ENCODE data around the gene AMN.

The AMN gene

DNA sequence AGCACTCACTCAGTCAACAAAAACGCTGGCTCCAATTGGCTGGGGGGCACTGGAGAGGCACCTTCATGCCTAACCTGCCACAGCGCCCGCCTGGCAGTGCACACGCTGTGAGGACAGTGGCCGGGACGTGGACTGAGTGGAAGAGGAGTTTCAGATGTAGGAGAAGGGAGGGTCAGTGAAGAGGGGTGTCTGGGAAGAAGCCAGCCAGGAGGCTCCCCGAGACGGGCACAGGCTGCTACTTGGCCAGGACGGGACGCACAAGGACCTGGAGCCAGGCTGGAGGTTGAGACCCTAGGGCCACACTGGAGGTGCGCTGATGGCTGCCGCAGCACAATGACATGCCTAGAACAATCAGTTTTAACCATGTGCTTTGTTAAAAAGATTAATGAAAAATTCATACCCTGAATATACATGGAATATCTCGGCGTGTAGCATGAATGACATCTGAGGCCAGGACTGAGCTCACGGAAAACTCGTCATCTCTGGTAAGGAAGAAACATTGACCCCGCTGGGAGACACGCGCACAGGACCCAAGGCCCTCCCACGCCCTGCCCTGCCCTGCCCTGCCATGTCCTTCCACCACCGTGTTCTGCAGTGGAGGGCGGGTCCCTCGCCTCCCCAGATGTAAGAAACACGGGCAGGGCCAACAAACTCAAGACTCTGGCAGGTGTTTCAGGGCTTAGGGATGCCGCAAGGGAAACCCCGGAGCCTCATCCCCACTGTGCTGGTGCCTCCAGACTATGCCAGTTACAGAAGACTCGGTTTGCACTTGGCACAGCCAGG lies 25.0 kb downstream of the AMN start:
- DNase-seq: no peak

- no peak for DNase-seq
Observed at GRCh38 chr14:102948698-102949061, 26.2 kb downstream of the AMN start.

GRCh38 chr14:102949062-102949800 lies 26.8 kb downstream of the AMN start:
- DNase-seq: peak; percentile 26

GRCh38 chr14:102949801-102950451 lies 27.5 kb downstream of the AMN start:
- no peak for DNase-seq

DNA sequence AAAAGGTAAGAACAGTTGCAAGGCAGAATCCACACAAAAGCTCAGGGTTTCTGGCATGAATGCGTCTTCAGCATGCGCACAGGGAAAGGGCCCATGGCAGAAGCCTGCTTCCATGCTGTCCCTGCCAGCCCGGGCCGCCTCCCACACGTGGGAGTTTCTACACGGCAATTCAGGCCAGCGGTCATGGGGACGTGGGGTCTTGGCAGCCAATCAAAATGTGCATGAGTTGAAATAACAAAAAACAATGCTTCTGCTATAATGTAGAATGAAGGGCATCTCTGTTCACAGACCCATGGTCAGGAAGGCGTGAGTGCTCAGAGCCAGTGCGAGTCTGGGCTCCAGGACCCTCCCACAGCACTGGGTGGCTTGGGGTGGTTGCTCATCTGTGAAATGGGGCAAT lies 28.6 kb downstream of the AMN start:
- no peak for DNase-seq

DNA sequence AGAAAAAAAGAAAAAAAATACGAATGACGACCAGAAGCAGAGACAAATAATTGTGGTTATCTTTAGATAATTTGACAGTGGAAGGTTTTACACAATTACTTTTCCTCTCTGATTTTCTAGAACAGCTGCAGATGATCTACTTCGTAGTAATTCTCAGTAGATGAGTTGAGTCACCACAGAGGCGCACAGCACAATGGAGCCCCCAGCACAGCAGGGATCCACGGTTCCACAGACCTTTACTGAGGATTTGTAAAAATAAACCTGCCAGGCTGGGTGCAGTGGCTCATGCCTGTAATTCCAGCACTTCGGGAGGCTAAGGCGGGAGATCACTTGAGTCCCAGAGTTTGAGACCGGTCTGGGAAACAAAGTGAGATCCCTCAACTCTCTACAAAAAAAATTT lies 29.3 kb downstream of the AMN start:
- DNase-seq: no peak

DNA sequence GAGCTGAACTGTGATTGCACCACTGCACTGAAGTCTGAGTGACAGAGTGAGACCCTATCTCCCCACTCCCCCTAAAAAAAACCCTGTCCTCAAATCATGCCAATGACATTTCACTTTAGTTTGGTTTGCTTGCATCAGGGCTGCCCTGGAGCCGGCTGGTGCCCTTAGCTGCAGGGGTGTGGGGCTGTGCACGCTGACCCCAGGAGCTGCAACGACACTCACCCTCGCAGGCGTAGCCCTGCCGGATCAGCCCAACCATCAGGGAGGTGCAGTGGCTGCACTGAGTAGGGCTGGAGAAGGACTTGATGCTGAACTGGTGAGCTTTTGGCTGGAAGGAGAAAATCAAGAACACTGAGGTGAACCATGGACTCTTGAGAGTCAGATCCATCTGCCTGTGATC lies 29.8 kb downstream of the AMN start:
- no peak for DNase-seq

- DNase-seq: no peak
Observed at GRCh38 chr14:102953100-102953499, 30.6 kb downstream of the AMN start.

DNA sequence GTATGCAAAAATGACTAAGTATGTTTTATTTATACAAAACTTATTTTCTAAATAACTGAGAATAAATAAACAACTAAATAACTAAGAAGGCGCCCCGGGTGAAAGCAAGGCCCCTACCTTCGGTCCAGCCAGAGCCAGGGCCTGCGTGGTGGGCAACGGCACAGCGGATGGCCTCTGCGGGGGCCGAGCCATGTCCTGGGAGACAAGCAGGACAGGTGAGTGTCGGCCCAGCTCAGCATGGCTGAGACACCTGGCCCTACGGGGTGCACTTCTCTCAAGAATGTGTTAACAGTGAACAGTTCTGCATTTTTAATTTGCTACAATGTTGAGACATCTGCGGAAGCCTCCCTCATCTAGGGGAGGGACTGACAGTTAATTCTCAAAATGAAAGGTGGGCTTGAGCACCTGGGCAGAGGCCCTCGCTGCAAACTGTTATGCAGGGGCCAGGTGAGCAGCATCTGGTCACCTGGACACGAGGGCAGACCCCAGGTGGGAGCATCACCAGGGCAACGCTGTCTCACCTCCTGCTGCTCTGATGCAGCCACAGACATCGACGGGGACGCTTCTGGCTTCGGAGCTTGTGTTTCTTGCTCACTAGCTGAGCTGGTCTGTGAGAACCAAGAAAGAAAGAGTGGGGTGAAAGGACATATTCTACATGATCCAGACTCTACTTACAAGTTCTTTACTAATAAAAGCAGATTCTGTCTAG lies 31.8 kb downstream of the AMN start:
- DNase-seq: no peak

DNA sequence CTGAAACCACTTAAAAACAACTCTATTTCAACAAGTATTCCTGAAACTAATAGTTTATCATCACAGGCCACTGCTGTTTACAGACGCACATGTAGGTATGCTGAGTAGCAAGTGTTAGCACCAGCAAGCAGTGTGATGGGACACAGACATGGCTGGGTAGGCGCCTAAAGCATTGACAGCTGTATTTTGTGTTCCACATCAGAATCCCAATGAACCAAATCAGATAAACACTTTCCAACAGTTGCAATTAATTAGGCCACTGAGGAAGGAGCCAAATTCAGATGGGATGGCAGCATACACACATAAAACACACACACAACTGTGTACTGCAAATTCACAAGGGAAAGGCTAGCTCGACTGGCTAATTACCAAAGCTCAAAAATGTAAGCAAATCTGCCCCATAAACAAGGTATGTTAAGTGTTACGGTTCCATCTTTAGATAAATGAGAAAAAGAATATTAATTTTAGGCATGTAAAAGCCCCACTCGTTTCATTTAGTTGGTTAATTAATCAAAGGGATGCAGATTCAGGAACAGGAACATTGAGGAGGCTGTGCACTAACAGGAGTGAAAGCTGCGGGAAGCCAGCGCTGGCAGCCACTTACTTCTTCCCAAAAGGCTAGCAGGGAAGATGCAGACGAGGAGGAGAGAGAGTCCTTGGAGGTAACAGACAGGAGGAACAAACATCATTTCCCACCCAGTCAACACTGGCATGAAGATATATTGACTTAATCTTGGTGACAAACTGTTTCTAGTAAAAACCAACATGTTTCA lies 33.4 kb downstream of the AMN start:
- no peak for DNase-seq

GRCh38 chr14:102957222-102957621 lies 34.8 kb downstream of the AMN start:
- no peak for DNase-seq

DNA sequence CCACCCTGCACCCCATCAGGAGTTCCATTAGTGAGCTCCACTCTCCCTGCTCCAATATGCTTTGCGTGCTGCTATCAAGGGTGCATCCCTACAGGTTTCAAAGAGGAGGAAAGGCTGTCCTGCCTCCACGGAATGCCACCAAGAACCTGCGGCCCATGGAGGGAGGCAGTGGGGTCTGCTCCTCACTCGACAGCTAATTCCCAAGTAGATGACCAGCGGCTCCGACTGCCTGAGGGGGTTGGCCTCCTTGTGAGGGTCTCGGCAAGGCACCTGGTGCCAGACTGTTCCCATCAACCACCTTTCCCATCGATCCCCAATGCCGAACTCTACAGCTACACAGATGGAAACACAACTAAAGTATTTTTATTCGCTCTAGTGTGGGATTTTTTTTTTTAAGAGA lies 36.0 kb downstream of the AMN start:
- DNase-seq: no peak

DNA sequence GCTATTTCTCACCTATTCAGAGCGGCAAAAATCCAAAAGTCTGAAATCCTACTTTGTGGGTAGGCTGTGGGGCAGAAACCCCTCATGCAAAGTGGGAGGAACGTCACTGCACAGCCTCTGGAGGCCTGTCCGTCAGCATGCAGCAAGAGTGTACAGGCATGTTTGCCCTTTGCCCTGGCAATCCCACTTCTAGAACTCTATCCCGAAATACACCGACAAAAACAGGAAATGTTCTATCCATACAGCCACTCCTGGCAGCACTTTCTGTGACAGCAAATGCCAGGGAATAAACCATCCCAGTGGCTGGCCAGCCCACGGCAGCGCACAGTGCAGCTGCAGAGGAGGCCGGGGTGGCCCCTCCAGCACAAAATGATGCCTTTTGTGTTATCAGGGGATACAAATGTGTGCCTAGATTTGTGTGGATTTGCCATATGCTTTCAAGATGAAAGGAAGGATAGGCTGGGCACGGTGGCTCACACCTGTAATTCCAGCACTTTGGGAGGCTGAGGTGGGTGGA lies 39.7 kb downstream of the AMN start:
- DNase-seq: no peak

DNA sequence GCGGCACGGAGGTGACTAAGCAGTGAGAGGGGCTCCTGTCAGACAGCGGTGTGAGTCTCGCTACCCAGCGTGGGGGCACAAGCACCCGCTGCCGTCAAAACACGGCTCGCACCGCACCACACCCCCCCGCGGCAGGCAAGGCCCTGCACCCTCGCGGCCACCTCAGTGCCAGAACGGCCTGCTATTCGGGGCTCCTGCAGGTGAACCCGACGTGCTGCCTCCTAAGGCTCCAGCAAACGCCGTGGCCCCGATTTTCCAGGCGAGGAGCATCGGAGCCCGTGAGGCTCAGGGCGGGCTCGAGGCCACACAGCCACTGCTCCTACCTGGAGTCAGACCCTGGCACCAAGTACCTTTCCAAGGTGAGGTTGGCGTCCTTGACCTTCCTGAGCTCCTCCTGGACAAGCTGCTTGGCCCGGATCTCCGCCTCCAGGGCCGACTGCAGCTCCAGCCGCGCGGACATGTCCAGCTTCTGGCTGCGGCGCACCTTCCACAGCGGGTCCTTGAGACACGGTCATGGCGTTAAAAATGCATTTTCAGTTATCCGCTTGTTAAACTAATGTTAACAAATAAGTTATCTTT lies 41.8 kb downstream of the AMN start:
- no peak for DNase-seq

GRCh38 chr14:102965282-102965681 lies 42.8 kb downstream of the AMN start:
- no peak for DNase-seq

- DNase-seq: no peak
Observed at GRCh38 chr14:102965971-102966655, 43.6 kb downstream of the AMN start.

DNA sequence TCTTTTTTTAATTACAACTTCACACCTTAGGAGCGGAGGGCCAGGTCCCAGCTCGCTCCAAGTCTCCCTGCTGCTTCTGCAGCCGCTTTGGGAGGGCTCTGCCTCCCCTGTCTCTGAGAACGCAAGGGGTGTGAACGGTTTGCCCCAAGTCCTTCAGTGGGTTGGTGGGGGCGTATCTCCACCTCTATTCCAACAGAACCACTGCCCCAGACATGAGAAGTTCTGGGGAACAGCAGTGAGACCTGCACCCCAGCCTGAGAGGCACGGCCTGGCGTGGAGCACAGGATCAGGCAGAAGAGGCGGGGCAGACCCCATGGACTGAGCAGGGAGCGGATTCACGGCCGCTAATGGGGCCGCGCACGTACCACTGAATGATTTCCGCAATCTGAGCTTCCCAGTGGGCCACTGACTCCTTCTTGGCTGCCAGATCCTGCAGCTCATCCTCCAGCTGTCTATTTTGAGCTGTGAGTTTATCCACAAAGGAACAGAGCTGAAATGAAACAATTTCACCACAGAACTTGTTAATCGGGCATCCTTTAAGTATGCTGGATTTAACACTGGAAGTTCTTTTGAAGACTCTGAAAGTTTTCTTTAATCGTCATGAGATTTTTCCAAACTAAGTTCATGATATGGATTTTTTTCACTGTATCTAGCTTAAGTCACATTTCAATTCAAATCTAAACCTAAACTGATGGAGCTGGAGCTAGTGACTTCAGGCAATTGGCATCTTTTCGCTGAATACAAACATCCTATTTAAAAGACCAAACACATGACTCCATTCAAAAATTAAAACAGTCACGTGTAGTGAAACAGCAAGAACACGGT lies 44.4 kb downstream of the AMN start:
- DNase-seq: no peak

DNA sequence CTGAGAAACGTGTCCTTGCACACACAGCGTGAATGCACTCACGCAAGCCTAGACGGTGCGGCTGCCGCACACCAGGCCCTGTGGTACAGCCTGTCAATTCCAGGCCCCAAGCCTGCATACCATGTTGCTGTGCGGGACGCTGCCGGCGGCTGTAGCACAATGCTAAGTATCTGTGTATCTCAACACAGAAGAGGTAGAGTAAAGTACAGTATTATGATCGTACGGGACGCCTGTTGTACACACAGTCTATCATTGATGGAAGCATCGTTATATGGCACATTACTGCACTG lies 45.0 kb downstream of the AMN start:
- DNase-seq: no peak

- DNase-seq: no peak
Observed at GRCh38 chr14:102968306-102968705, 45.8 kb downstream of the AMN start.

DNA sequence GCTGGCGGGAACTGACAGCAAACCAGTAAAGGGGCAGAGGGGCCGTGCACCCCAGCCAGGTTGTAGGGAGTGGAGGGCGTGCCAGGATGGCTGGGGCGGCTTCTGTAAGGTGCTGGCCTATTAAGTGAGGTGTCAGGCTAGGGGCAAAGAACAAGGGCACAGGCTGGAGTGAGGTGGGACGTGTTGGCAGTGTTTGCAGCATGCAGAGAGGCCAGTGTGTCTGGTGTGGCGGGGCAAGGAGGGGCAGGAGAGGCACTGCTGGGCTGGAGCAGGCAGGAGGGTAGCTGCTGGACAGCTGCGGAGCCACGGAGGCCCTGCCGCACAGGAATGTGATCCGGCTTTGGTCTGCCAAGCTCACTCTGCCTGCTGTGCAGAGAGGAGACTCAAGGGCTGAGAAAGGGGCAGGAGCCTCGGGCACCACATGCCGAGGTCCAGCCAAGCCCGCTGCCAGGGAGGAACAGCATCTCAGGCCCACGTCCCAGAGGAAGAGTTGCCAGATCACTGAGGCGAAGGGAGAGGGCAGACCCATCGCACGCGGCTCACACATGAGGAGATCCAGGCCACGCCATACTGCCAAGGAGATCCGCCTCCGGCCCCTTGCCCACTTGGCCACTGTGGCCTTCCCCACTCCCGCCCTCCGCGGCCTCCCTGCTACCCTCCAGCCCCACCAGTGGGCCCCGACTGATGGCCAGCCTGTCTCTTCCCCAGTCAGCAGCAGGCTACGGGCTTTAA lies 46.8 kb downstream of the AMN start:
- no peak for DNase-seq
